GM12892 (cell line): ENCODE results near the gene RLBP1.

Experiments used
- POLR2A ChIP-seq: IDR thresholded peaks from 2 replicates; pipeline ENCODE4 v1.6.1; 2011; ENCODE audit warnings: low read depth, low read length, control low read depth
- POLR2AphosphoS5 ChIP-seq: IDR thresholded peaks from 2 replicates; pipeline ENCODE4 v1.6.1; 2011; ENCODE audit warnings: low read depth, low read length, control low read depth
- TAF1 ChIP-seq: IDR thresholded peaks from 2 replicates; pipeline ENCODE4 v1.6.1; 2011; ENCODE audit warnings: low read depth, mild to moderate bottlenecking, control low read depth, low read length, borderline replicate concordance

GRCh38 chr15:89170364-89170763 lies 51.0 kb downstream of the RLBP1 start:
- TF ChIP-seq POLR2A (no peak), TAF1 (no peak), POLR2AphosphoS5 (no peak)
